ENCODE results near the gene UBAC1.

The UBAC1 gene

DNA sequence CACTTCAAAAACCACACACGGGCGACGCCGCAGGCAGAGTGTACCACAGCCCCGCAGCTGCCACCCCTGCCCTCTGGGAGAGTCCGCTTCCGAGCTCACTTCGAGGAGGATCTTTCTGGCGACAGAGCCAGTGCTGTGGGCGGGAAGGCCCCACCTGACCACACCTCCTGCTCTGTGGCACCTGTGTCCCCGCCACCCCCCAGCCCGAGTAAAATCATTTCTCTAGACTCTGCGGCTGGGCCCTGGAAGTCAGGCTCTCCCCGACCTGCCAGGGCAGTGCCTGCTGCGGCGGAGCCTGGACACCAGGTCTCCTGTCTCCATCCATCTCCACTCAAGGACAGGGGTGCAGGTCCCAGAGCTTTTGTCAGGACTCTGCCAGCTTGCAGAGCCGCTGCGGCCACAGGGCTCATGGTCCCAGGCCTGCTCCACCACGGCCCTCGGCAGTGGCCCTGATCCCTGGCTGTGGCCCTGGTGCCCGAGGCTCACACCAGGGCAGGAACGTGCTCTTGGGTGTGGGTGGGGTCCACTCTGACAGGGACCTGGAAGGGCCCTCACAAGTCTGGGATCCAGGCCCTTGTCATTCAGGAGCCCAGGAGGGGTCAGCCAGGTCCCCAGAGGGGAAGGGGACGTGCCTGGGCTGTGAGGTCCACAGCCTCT lies 33.0 kb downstream of the UBAC1 start:
- no peak for TF ChIP-seq FOXP2 (optimal IDR thresholded peaks at IDR 0.05; ENCODE audit: borderline replicate concordance, extremely low read depth, extremely low read length, insufficient read depth)
- TF ChIP-seq TAF1 (IDR thresholded peaks at IDR 0.05; ENCODE audit: borderline replicate concordance, insufficient read depth, low read length), result no peak
- no peak for TF ChIP-seq POLR2AphosphoS5 (IDR thresholded peaks at IDR 0.05; ENCODE audit: low read depth, low read length)
- TF ChIP-seq SIN3A (IDR thresholded peaks at IDR 0.05; ENCODE audit: borderline replicate concordance, insufficient read depth, low read length), result no peak

DNA sequence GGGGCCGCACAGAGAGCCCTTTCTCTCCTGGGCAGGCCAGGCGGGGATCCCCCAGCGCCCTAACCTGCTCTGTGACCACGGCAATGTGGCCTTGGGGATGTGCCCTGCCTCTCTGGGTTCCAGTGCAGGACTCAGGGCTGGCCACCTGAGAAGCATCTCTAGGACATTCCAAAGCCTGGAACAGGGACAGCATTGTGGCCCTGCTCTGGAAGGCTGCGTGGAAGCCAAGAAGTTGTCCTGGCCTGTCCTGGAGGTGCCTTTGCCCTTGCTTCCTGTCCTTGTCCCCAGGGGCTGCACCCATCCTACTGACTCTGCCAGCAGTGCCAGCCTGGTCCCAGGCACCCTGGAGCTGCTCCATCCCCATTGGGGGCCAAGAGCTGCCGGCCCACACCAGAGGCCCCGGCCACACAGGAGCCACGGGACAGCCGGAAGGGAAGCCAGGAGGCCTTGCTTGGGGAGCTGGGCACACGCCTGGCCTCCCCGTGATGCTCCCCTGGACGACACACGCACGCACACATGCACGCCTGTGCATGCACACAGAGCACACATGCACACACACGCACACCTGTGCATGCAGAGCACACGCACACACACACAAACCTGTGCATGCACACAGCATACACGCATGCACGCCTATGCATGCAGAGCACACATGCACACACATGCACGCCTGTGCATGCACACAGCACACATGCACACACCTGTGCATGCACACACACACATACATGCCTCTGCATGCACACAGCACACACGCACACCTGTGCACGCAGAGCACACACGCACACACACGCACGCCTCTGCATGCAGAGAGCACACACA lies 33.8 kb downstream of the UBAC1 start:
- TF ChIP-seq SIN3A (IDR thresholded peaks at IDR 0.05; ENCODE audit: borderline replicate concordance, insufficient read depth, low read length), result no peak
- TF ChIP-seq, protein P1, sequence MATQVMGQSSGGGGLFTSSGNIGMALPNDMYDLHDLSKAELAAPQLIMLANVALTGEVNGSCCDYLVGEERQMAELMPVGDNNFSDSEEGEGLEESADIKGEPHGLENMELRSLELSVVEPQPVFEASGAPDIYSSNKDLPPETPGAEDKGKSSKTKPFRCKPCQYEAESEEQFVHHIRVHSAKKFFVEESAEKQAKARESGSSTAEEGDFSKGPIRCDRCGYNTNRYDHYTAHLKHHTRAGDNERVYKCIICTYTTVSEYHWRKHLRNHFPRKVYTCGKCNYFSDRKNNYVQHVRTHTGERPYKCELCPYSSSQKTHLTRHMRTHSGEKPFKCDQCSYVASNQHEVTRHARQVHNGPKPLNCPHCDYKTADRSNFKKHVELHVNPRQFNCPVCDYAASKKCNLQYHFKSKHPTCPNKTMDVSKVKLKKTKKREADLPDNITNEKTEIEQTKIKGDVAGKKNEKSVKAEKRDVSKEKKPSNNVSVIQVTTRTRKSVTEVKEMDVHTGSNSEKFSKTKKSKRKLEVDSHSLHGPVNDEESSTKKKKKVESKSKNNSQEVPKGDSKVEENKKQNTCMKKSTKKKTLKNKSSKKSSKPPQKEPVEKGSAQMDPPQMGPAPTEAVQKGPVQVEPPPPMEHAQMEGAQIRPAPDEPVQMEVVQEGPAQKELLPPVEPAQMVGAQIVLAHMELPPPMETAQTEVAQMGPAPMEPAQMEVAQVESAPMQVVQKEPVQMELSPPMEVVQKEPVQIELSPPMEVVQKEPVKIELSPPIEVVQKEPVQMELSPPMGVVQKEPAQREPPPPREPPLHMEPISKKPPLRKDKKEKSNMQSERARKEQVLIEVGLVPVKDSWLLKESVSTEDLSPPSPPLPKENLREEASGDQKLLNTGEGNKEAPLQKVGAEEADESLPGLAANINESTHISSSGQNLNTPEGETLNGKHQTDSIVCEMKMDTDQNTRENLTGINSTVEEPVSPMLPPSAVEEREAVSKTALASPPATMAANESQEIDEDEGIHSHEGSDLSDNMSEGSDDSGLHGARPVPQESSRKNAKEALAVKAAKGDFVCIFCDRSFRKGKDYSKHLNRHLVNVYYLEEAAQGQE (IDR thresholded peaks at IDR 0.05; ENCODE audit: insufficient read depth in 1 of 2, low read depth in 2 of 2, low read length in 2 of 2), result no peak
- no peak for TF ChIP-seq FOXP2 (optimal IDR thresholded peaks at IDR 0.05; ENCODE audit: borderline replicate concordance, extremely low read depth, extremely low read length, insufficient read depth)
- no peak for TF ChIP-seq TAF1 (IDR thresholded peaks at IDR 0.05; ENCODE audit: borderline replicate concordance, insufficient read depth, low read length)
- no peak for TF ChIP-seq POLR2AphosphoS5 (IDR thresholded peaks at IDR 0.05; ENCODE audit: low read depth, low read length)

DNA sequence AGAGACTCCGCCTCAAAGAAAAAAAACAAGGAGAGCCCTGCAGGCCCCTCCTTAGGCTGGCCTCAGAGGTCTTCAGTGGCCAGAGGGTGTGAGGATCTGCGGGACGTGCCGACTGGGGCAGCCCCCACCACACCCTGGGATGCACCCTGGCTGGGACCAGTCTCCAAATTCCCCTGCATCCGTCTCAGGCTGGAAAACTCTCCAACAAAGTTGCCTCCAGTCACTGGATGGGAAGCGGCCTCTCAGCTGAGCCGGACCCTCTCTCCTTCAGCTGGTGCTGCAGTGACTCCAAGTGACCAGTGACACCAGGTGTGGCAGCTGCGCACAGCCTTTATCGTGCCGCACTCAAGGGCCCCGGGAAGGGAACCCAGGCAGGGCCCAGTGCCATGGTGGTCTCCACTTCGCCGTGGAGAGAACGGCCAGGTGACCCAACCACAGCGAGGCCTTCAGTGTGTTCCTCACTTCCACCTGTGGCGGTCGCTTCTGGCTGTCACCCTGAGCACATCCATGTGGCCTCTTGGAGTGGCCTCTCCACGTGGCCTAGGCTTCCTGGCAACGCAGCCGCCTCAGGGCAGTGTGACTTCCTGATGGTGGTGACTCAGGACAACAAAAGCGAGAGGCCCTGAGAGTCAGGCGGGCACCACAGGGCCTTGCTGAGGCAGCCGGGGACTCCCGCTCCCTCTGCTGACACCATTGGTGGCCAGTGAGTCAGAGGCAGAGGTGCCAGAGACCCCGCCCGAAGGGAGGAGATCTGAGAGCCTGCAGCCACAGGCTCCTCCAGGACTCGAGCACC lies 34.6 kb downstream of the UBAC1 start:
- TF ChIP-seq FOXP2 (optimal IDR thresholded peaks at IDR 0.05; ENCODE audit: borderline replicate concordance, extremely low read depth, extremely low read length, insufficient read depth) (peak; percentile 85), TAF1 (IDR thresholded peaks at IDR 0.05; ENCODE audit: borderline replicate concordance, insufficient read depth, low read length) (no peak), SIN3A (IDR thresholded peaks at IDR 0.05; ENCODE audit: borderline replicate concordance, insufficient read depth, low read length) (no peak)

DNA sequence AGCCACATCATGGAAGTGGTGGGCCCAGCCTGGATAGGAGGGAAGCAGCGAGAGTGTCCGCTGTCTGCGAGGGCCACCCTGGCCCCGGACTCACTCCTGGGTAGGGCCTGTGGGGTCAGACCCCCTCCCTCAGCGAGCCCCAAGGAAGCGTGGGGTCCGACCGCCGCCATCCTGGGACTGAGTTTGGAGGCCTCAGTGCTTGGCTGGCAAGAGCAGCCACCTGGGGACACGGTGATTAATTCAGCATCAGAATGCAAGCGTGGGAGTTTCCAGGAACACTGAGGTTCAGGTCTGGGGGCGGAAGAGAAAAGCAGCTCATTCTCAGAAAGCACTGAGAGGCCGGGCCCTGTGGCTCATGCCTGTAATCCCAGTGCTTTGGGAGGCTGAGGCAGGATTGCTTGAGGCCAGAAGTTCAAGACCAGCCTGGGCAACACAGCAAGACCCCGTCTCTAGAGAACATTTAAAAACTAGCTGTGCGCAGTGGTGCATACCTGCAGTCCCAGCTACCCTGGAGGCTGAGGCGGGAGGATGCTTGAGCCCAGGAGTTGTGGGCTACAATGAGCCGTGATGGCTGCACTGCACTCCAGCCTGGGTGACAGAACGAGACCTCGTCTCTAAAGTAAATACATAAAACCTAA lies 35.6 kb downstream of the UBAC1 start:
- no peak for TF ChIP-seq POLR2AphosphoS5 (IDR thresholded peaks at IDR 0.05; ENCODE audit: low read depth, low read length)
- TF ChIP-seq, protein P1 (IDR thresholded peaks at IDR 0.05; ENCODE audit: insufficient read depth in 1 of 2, low read depth in 2 of 2, low read length in 2 of 2), result no peak
- TF ChIP-seq SIN3A (IDR thresholded peaks at IDR 0.05; ENCODE audit: borderline replicate concordance, insufficient read depth, low read length), result no peak
- no peak for TF ChIP-seq FOXP2 (optimal IDR thresholded peaks at IDR 0.05; ENCODE audit: borderline replicate concordance, extremely low read depth, extremely low read length, insufficient read depth)
- no peak for TF ChIP-seq TAF1 (IDR thresholded peaks at IDR 0.05; ENCODE audit: borderline replicate concordance, insufficient read depth, low read length)

DNA sequence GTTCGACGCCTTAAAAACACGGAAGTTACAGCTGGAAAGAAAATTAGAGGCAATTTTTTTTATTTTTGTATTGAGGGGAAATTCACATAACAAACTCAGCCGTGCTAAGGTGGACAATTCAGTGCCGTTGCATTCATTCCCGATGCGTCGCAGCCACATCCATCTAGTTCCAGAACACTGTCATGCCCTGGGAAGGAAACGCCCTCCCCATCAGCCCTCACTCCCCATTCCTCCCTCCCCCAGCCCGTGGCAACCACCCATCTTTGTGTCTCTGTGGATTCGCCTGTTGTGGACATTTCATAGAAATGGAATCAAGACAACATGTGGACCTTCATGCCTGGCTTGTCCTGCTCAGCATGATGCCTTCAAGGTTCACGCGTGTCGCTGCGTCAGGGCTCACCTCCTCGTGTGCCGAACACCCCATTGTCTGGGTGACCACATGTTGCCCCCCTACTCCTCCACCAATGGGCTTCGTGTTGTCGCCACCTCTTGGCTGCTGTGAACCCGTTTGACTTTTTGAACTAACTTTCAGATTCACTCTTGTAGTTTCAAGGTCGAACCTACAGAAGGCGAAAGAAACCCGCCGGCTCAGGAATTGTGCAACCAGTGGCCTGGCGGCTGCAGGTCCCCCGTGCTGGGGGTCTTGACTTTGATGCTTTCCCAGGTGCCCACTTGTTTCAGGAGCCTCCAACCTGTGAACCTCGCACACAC lies 36.4 kb downstream of the UBAC1 start:
- TF ChIP-seq SIN3A (IDR thresholded peaks at IDR 0.05; ENCODE audit: borderline replicate concordance, insufficient read depth, low read length), result no peak
- no peak for TF ChIP-seq POLR2AphosphoS5 (IDR thresholded peaks at IDR 0.05; ENCODE audit: low read depth, low read length)
- TF ChIP-seq TAF1 (IDR thresholded peaks at IDR 0.05; ENCODE audit: borderline replicate concordance, insufficient read depth, low read length), result no peak
- TF ChIP-seq, protein P1 (IDR thresholded peaks at IDR 0.05; ENCODE audit: insufficient read depth in 1 of 2, low read depth in 2 of 2, low read length in 2 of 2), result no peak
- no peak for TF ChIP-seq FOXP2 (optimal IDR thresholded peaks at IDR 0.05; ENCODE audit: borderline replicate concordance, extremely low read depth, extremely low read length, insufficient read depth)

Measured in PFSK-1 (cell line).